PFSK-1 (cell line): ENCODE measurements around the gene NFIX.

Experiments
- FOXP2 ChIP-seq: optimal IDR thresholded peaks from 2 replicates; pipeline ENCODE3; 2011; ENCODE audit warnings: borderline replicate concordance, control low read depth, inconsistent platforms; ENCODE audit not compliant: insufficient read depth; ENCODE audit errors: extremely low read length, extremely low read depth
- POLR2AphosphoS5 ChIP-seq: IDR thresholded peaks from 2 replicates; pipeline ENCODE4 v1.6.1; 2012; ENCODE audit warnings: low read depth, mild to moderate bottlenecking, control low read depth, low read length, moderate library complexity
- REST ChIP-seq, 2 experiments: IDR thresholded peaks; 2 replicates each; pipeline versions ENCODE4 v1.6.1 to v1.8.0; 2011 to 2012; ENCODE audit warnings: low read depth in 2 of 2, low read length in 2 of 2, control low read depth in 1 of 2, inconsistent platforms in 1 of 2, mild to moderate bottlenecking in 1 of 2, moderate library complexity in 1 of 2; ENCODE audit not compliant: insufficient read depth in 1 of 2
- SIN3A ChIP-seq: IDR thresholded peaks from 2 replicates; pipeline ENCODE4 v1.6.1; 2012; ENCODE audit warnings: mild to moderate bottlenecking, low read length, moderate library complexity, borderline replicate concordance; ENCODE audit not compliant: insufficient read depth
- TAF1 ChIP-seq: IDR thresholded peaks from 2 replicates; pipeline ENCODE4 v1.6.1; 2012; ENCODE audit warnings: low read length, control low read depth, borderline replicate concordance; ENCODE audit not compliant: insufficient read depth

The NFIX gene

GRCh38 chr19:12970070-12970820 is 25.0 kb upstream of the NFIX start:
- TF ChIP-seq FOXP2 (no peak), TAF1 (no peak), REST (IDR thresholded peaks at IDR 0.05; ENCODE audit: insufficient read depth in 1 of 2, low read depth in 2 of 2, low read length in 2 of 2) (no peak), POLR2AphosphoS5 (no peak), SIN3A (no peak)

- TF ChIP-seq SIN3A: no peak
- TF ChIP-seq TAF1: no peak
- TF ChIP-seq REST (IDR thresholded peaks at IDR 0.05; ENCODE audit: insufficient read depth in 1 of 2, low read depth in 2 of 2, low read length in 2 of 2): no peak
- TF ChIP-seq FOXP2: no peak
- no peak for TF ChIP-seq POLR2AphosphoS5
Observed at GRCh38 chr19:12973236-12973635, 22.0 kb upstream of the NFIX start.

DNA sequence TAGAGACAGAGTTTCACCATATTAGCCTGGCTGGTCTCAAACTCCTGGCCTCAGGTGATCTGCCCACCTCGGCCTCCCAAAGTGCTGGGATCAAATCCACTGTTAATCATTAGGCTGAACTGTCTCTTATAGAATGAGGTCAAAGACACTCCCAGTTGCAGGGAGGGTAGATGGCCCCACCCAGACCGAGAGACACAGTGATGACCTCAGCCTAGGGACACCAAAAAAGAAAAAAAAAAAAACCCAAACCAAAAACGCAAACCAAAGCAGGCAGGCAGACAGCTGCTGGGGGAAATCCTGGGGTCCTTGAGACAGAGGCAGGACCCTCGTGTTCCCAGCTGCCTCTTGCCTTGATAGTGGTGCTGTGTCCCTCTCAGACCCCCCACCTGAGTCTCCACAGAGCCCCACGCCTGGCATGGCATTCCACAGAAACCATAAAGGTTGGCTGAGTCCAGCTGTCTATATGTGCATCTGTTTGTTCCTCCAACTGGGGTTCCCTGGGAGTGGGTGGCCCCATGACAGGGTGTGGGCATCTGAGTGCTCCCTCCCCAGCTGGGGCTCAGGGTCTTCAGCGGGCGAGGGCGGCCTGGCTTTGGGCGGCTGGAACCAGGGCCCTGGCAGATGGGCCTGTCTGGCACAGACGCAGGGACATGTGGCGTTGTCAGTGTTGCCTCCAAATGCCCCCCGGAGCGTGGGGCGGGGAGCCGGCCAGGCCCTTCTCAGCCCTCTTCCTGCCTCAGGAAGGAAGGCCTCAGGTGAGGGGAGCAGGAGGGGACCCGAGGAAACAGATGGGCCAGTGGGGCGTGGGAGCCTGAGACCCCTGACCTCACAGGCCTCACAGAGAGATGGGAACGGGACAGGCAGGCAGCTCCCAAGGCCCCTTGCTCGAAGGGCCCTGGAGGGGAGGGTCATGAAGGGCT is 20.7 kb upstream of the NFIX start:
- no peak for TF ChIP-seq REST (IDR thresholded peaks at IDR 0.05; ENCODE audit: insufficient read depth in 1 of 2, low read depth in 2 of 2, low read length in 2 of 2)

- TF ChIP-seq REST (IDR thresholded peaks at IDR 0.05; ENCODE audit: insufficient read depth in 1 of 2, low read depth in 2 of 2, low read length in 2 of 2): no peak
- TF ChIP-seq SIN3A: no peak
- TF ChIP-seq TAF1: no peak
- TF ChIP-seq POLR2AphosphoS5: no peak
- no peak for TF ChIP-seq FOXP2
Observed at GRCh38 chr19:12975221-12975741, 20.0 kb upstream of the NFIX start.
